ENCODE data around the gene RPTOR.

The RPTOR gene

DNA sequence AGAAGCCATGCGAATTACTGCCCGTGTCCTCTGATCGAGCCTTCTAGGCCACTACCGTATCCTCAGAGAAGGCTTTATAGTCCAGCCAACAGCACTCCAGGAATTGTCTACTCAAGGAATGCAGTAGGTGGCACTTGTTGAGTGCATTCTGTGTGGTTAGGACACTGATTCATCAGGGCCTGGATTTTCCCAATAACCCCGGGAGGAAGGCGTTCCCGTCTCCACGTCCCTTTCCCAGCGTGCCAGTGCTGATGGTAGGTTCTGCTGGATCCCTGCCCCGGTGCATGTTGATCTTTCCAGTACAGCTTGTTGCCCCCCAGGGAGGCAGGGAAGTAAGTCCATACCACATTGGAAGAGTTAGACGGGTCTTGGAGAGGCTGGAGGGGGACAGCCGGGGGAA lies 122.2 kb downstream of the RPTOR start:
- no peak for DNase-seq (ENCODE audit: low read depth, low spot score)
- WGBS (ENCODE audit: insufficient coverage, insufficient read length): no CpG with 5 or more reads among the region's 12 CpGs
- no peaks in the 10 kb centered on the region for H3K9me3 ChIP-seq (ENCODE audit: control insufficient read depth, insufficient read depth, low read length)
- peaks cover 4% of the 10 kb centered on the region; the same call in 1 of the 2 replicates for H3K4me1 ChIP-seq (ENCODE audit: control insufficient read depth, insufficient read depth, low read length)
- H3K27me3 ChIP-seq (ENCODE audit: control insufficient read depth, insufficient read depth, low read length): no peaks in the 10 kb centered on the region
- H3K36me3 ChIP-seq (ENCODE audit: control insufficient read depth, insufficient read depth, low read length): no peaks in the 10 kb centered on the region
- no peak overlapping the region for H3K27ac ChIP-seq (ENCODE audit: low read length)
- H3K4me3 ChIP-seq (ENCODE audit: low read length): no peak overlapping the region

DNA sequence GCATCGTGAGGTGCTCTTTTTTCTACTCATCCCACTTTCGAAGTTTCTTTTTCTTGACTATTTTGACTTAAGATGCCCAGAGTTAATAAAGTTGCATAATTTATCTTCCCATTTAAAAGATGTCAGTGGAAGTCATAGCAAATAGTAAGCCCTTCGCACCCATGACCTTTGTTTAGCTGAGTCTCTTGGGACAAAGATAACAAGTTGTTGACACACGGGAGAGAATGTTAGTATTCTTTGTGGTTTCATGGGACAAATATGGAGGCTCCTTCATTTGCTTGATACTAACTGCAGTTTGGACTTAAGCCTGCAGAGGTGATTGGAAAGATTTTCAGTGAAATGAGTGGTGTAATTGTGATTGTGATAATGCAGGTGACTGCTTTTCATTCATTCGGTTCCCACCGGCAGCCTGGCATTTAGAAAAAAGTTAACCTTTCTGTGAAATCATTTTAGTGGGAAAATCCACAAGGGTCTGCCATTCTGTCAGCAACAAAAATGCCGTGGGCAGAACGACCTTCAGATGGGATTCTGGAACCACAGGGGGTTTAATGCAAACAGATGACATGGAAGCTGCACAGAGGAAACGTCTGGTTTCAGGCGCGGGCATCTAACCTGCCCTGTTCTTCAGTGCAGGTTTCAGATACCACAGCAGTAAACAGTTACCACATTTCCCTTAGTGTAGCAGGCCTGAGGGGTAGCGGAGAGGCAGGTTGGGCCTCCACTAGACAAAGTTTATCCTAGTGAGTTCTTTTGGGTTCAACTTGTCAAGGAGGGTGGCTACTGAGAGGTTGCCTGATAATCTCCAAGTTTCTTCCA lies 123.0 kb downstream of the RPTOR start:
- no peak overlapping the region for H3K27ac ChIP-seq (ENCODE audit: low read length)
- no CpG with 5 or more reads among the region's 12 CpGs for WGBS (ENCODE audit: insufficient coverage, insufficient read length)
- no peaks in the 10 kb centered on the region for H3K9me3 ChIP-seq (ENCODE audit: control insufficient read depth, insufficient read depth, low read length)
- peaks cover 4% of the 10 kb centered on the region; the same call in 1 of the 2 replicates for H3K4me1 ChIP-seq (ENCODE audit: control insufficient read depth, insufficient read depth, low read length)
- H3K4me3 ChIP-seq (ENCODE audit: low read length): no peak overlapping the region
- no peaks in the 10 kb centered on the region for H3K27me3 ChIP-seq (ENCODE audit: control insufficient read depth, insufficient read depth, low read length)
- no peaks in the 10 kb centered on the region for H3K36me3 ChIP-seq (ENCODE audit: control insufficient read depth, insufficient read depth, low read length)
- DNase-seq (ENCODE audit: low read depth, low spot score): no peak

DNA sequence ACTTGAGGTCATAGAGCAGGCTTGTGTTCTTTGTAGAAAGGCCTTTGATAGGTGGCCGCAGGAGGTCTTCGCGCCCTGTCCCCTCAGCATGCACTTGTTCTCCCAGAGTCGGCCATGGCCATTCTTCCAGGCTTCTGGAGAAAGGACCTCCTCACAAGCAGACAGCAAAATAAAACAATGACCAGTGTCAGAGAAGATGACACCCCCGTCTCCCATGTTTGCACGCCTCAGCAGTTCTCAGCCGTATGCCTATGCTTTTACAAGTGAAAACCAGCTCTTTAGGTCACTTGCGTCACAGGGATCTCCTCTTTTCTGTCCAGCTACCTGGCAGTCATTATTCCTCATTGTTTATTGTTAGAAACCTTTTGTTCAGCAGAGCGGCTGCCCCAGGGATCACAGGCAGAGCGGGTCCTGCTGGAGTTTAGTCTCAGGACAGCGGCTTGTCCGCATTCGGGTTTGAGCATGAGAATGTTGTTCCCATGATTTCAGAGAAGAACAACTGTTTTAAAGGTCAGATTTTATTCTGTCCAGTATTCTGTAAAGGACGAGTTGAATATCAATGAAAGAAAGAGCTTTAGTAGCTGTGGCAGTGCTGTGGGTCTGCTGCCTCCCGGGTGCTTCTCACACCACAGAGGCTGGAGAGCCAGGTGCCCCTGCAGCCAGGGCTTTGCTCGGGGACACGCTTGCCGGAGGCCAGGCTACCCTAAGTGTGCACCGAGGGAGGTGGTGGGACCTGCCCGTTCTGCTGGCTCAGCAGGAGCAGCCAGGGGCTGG lies 123.9 kb downstream of the RPTOR start:
- no peak for DNase-seq (ENCODE audit: low read depth, low spot score)
- Histone ChIP-seq H3K36me3 (ENCODE audit: control insufficient read depth, insufficient read depth, low read length) (no peaks in the 10 kb centered on the region), H3K4me1 (ENCODE audit: control insufficient read depth, insufficient read depth, low read length) (peaks cover 4% of the 10 kb centered on the region; the same call in 1 of the 2 replicates), H3K4me3 (ENCODE audit: low read length) (no peak overlapping the region), H3K27ac (ENCODE audit: low read length) (no peak overlapping the region), H3K27me3 (ENCODE audit: control insufficient read depth, insufficient read depth, low read length) (no peaks in the 10 kb centered on the region), H3K9me3 (ENCODE audit: control insufficient read depth, insufficient read depth, low read length) (no peaks in the 10 kb centered on the region)
- no CpG with 5 or more reads among the region's 20 CpGs for WGBS (ENCODE audit: insufficient coverage, insufficient read length)

DNA sequence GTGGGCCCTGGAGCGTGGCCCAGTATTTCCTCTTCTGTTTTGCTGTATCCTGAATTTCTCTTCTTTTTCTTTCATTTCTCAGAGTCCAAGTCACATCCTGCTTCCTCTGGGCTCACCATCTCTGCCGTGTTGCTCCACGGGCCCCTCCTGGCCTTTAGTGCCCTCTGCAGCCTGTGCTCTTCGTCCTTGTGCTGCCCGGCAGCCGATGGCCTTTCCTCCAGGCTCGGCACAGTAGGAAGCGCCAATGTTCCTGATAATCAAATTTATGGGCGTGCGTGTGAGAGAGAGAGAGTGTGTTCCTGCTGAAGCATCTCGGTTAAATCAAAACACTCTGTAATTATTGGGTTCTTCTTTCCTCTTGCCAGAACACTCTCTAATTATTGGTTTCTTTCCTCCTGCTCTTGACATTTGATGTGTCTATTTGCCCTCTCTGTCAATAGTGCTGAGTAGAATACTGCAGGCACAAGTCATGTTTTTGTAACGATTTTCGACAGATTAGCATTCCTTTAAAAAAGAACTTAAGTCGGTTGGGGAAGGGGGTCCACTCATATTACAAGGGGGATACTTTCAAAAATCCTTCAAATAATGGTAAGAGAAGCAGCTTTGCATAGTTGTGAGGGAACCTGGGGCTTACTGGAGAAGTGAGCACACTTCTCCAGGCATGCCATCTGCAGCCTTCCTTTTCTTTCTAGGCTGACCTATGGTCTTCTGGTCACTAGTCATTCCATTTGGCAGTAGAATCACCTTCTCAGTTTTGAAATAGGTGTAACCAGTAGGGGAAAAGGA lies 126.6 kb downstream of the RPTOR start:
- no peak for DNase-seq (ENCODE audit: low read depth, low spot score)
- no peaks in the 10 kb centered on the region for H3K27me3 ChIP-seq (ENCODE audit: control insufficient read depth, insufficient read depth, low read length)
- H3K4me3 ChIP-seq (ENCODE audit: low read length): no peak overlapping the region
- H3K9me3 ChIP-seq (ENCODE audit: control insufficient read depth, insufficient read depth, low read length): no peaks in the 10 kb centered on the region
- WGBS (ENCODE audit: insufficient coverage, insufficient read length): no CpG with 5 or more reads among the region's 14 CpGs
- H3K36me3 ChIP-seq (ENCODE audit: control insufficient read depth, insufficient read depth, low read length): no peaks in the 10 kb centered on the region
- H3K27ac ChIP-seq (ENCODE audit: low read length): no peak overlapping the region
- no peaks in the 10 kb centered on the region for H3K4me1 ChIP-seq (ENCODE audit: control insufficient read depth, insufficient read depth, low read length)

DNA sequence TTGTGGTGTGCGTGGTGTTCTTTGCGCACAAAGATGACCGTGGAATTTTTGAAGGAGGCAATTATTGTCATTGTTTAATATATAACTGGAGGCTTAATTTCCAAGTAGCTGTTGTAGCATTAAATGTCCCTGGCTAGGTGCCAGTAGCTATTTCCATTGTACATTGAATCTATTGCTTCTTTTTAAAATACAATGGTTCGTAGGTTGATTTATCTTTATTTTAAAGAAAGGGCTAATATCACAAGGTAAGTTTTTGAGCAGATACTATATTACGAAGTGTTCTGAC lies 127.1 kb downstream of the RPTOR start:
- no peaks in the 10 kb centered on the region for H3K4me1 ChIP-seq (ENCODE audit: control insufficient read depth, insufficient read depth, low read length)
- no peak overlapping the region for H3K27ac ChIP-seq (ENCODE audit: low read length)
- WGBS (ENCODE audit: insufficient coverage, insufficient read length): no CpG with 5 or more reads among the region's 5 CpGs
- H3K4me3 ChIP-seq (ENCODE audit: low read length): no peak overlapping the region
- H3K9me3 ChIP-seq (ENCODE audit: control insufficient read depth, insufficient read depth, low read length): no peaks in the 10 kb centered on the region
- H3K36me3 ChIP-seq (ENCODE audit: control insufficient read depth, insufficient read depth, low read length): no peaks in the 10 kb centered on the region
- H3K27me3 ChIP-seq (ENCODE audit: control insufficient read depth, insufficient read depth, low read length): no peaks in the 10 kb centered on the region
- no peak for DNase-seq (ENCODE audit: low read depth, low spot score)

DNA sequence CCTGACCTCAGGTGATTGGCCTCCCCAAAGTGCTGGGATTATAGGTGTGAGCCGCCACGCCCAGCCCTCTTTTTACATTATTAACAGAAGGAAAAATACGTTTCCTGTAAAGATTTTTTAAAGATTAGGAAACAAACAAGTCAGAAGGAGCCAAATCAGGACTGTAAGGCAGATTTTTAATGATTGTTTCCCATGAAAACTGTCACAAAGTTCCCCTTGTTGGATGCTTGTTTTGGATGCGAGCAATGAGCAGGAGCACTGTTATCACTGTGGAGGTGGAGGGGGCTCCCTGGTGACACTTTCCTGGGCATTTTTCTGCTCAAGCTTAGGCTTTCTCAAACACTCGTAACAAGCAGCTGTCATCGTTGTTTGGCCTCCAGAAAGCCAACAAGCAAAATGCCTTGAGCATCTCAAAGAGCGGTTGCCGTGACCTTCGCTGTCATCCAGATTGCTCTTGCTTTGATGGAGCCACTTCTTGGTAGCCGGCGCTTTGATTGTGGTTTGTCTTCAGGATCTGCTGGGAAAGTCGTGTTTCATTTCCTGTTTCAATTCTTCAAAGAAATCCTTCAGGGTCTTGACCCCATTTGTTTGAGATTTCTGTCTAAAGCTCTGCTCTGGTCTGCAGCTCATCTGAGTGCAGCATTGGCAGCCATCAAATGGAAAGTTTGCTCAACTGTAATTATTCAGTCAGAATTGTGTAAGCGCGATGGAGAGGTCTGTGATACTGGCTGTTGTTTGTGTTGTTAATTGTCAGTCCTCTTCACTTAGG lies 128.7 kb downstream of the RPTOR start:
- WGBS (ENCODE audit: insufficient coverage, insufficient read length): no CpG with 5 or more reads among the region's 14 CpGs
- Histone ChIP-seq H3K4me3 (ENCODE audit: low read length) (no peak overlapping the region), H3K27ac (ENCODE audit: low read length) (no peak overlapping the region), H3K4me1 (ENCODE audit: control insufficient read depth, insufficient read depth, low read length) (no peaks in the 10 kb centered on the region), H3K36me3 (ENCODE audit: control insufficient read depth, insufficient read depth, low read length) (no peaks in the 10 kb centered on the region), H3K9me3 (ENCODE audit: control insufficient read depth, insufficient read depth, low read length) (no peaks in the 10 kb centered on the region), H3K27me3 (ENCODE audit: control insufficient read depth, insufficient read depth, low read length) (no peaks in the 10 kb centered on the region)
- no peak for DNase-seq (ENCODE audit: low read depth, low spot score)

DNA sequence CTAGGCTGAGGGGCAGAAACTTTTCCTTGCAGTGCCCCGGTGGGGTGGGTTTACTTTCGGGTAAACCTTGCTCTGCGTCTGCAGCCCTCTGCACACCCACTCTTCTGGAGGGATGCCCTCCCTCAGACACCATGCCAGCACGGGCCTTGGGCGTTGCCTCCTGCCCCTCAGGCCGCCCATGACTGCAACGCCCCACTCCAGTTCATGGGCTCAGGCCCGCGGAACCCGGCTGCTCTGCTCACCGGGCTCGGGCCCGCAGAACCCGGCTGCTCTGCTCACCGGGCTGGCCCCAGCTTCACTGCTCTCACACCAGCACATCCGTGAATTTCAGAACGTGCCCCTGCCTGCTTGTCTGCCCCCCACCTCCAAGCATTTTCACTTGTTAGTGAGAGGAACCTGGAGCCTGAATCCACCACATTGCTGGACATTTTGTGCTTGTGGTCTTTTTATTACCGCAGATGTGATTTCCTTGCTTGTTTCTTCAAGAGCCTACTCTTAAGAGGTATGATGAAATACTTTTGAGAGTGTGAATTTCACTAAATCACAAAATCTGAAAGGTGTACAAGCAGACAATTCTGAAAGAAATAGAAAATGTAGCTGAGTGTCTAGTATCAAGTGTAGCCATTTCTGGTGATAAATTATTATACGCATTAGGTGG lies 130.9 kb downstream of the RPTOR start:
- Histone ChIP-seq H3K36me3 (ENCODE audit: control insufficient read depth, insufficient read depth, low read length) (no peaks in the 10 kb centered on the region), H3K27ac (ENCODE audit: low read length) (no peak overlapping the region), H3K4me3 (ENCODE audit: low read length) (no peak overlapping the region), H3K9me3 (ENCODE audit: control insufficient read depth, insufficient read depth, low read length) (no peaks in the 10 kb centered on the region), H3K27me3 (ENCODE audit: control insufficient read depth, insufficient read depth, low read length) (no peaks in the 10 kb centered on the region), H3K4me1 (ENCODE audit: control insufficient read depth, insufficient read depth, low read length) (peaks cover 8% of the 10 kb centered on the region)
- WGBS (ENCODE audit: insufficient coverage, insufficient read length): no CpG with 5 or more reads among the region's 19 CpGs
- no peak for DNase-seq (ENCODE audit: low read depth, low spot score)

DNA sequence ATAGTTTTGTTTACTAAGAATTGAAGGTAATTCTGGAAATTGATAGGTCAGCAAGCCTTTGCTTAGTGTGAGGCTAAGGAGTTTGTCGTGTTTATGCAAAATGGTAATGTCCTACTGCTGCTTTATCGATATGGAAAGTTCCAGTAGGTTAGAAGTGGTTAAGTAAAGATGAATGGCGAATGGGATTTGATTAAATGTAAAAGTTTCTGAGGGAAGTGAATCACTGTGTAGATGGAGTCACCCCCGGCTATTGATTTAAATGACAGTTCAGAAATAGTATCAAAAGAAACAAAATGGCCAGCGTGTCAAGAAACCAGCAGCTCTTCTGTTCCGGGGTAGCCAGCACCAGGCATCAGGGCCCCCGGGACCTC lies 131.4 kb downstream of the RPTOR start:
- Histone ChIP-seq H3K27me3 (ENCODE audit: control insufficient read depth, insufficient read depth, low read length) (no peaks in the 10 kb centered on the region), H3K4me3 (ENCODE audit: low read length) (no peak overlapping the region), H3K27ac (ENCODE audit: low read length) (no peak overlapping the region), H3K4me1 (ENCODE audit: control insufficient read depth, insufficient read depth, low read length) (peaks cover 8% of the 10 kb centered on the region), H3K36me3 (ENCODE audit: control insufficient read depth, insufficient read depth, low read length) (no peaks in the 10 kb centered on the region), H3K9me3 (ENCODE audit: control insufficient read depth, insufficient read depth, low read length) (no peaks in the 10 kb centered on the region)
- 100% methylated on average over 2 of the region's 7 CpGs for WGBS (ENCODE audit: insufficient coverage, insufficient read length)
- no peak for DNase-seq (ENCODE audit: low read depth, low spot score)

DNA sequence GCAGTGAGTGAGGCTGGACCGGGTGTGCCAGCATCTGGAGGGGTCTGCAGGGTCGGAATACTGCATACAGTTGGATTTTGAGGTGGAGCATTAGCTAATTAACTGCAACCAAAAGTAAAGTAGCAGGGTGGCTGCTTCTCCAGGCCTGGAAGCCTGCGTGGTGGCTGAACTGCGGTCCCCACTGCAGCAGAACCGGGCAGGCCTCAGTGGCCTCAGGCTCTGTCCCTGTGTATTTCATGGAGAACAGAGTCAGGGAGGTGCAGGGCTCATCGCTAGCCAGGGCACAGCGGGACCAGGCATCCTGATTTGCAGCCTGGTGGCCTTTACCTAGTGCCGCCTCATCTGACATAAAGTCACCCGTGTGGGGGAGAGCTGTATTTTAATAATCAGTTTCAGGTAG lies 131.9 kb downstream of the RPTOR start:
- H3K27ac ChIP-seq (ENCODE audit: low read length): no peak overlapping the region
- H3K4me1 ChIP-seq (ENCODE audit: control insufficient read depth, insufficient read depth, low read length): peaks cover 8% of the 10 kb centered on the region

More for the DNA sequence above, 131.9 kb downstream of the RPTOR start:
- no peaks in the 10 kb centered on the region for H3K27me3 ChIP-seq (ENCODE audit: control insufficient read depth, insufficient read depth, low read length)
- H3K4me3 ChIP-seq (ENCODE audit: low read length): no peak overlapping the region
- H3K9me3 ChIP-seq (ENCODE audit: control insufficient read depth, insufficient read depth, low read length): no peaks in the 10 kb centered on the region
- no CpG with 5 or more reads among the region's 9 CpGs for WGBS (ENCODE audit: insufficient coverage, insufficient read length)
- no peak for DNase-seq (ENCODE audit: low read depth, low spot score)
- H3K36me3 ChIP-seq (ENCODE audit: control insufficient read depth, insufficient read depth, low read length): no peaks in the 10 kb centered on the region
